HG03159 (cell line): ENCODE results near the gene ITGAD.
"Not testable (repeated sequence)": the region's sequence is repeated elsewhere in the genome, so short reads cannot be mapped to it uniquely, and the experiment has no call there.

ENCODE experiments used
- ATAC-seq: cut with Tn5 transposase; IDR thresholded peaks from one replicate; pipeline ENCODE4 v1.9.1; 2021; ENCODE audit warnings: mild to moderate bottlenecking, moderate library complexity; ENCODE audit not compliant: unreplicated experiment

The ITGAD gene

DNA sequence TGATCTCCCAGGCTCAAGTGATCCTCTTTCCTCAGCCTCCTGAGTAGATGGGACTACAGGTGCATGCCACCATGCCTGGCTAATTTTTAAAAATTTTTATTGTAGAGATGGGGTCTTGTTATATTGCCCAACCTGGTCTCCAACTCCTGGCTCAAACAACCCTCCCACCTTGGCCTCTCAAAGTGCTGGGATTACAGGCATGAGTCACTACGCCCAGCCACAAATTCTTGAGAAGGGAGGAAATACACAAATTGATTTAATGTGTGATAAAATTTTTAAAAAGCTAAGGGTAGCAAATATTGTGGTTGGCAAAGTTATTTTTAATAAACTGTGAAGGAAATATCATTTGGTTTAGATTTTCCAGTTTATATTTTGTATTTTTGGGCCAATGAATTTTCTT, 9.6 kb downstream of the ITGAD start:
- ATAC-seq: no peak

DNA sequence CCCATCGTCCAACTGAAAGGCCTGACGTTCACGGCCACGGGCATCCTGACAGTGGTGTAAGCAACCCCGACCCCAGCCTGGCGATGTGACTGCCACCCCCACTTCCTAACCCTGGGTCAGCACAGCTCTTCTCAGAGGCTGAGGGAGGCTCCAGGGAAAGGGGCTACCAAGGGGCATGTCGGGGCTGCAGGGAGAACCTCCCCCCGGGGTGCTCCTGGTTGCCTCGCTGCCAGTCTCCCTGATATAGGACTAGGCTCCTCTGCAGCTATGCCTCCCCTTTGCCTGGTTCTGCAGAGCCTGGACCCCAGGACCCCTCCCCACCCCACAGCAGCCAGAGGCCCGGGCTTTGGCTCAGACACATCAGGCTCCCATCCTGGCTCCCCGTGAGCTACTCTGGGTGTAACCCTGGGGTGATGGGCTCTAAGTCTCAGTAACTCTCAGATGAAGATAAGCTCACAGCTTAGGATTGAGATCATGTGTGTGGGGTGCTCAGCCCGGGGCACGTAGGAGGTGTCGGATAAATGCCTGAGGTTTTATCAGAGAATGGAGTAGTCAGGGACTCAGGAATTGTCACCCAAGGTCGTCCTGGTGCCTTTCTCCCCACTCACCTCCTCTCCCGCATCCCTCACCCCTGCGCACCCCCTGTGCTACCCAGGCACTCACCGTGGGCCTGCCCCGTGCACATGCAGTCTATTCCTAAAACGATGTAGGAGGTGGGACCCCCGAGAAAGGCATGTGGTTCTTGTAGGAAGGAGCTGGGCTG, 10.6 kb downstream of the ITGAD start:
- no peak for ATAC-seq

DNA sequence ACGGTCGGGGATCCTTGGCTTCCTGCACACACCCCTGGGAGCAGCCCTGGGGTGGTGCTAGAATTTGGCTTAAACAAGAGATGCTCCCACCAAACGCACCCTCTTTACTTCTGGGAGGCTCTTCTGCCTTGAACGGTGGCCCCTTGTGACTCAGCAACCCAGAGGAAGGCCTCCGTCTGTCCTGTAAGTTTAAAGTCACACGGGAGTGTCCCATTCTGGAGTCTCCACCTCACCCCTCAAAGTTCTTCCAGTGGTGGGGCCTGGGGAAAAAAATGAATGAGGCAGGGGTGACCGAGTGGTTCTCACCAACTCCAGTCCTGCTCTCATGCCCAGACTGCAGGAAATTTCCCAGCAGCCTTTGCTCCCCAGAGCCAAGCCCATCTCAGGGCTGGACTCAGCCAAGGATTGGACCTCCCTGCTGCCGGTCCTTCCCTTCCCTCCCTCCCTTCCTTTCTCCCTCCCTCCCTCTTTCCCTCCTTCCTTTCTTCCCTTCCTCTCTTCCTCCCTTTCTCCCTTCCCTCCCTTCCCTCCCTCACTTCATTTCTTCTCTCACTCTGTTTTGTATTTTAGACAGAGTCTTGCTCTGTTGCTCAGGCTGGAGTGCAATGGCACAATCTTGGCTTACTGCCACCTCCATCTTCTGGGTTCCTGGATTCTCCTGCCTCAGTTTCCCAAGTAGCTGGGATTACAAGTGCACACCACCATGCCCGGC, 11.4 kb downstream of the ITGAD start:
- ATAC-seq: no peak

DNA sequence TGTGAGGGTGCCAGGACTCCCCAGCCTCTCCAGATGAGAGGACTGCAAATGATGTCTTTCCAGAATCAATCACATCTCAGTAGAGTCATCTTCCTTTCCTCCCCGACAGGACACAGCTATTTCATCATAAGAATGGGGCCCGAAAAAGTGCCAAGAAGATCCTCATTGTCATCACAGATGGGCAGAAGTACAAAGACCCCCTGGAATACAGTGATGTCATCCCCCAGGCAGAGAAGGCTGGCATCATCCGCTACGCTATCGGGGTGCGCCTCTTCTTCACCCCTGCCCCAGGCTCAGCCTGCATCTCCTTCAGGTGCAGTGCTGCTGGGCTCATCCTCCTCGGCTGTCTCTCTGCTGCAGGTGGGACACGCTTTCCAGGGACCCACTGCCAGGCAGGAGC, 14.3 kb downstream of the ITGAD start:
- ATAC-seq: no peak

- ATAC-seq: no peak
Measured at GRCh38 chr16:31409433-31409832, 16.3 kb downstream of the ITGAD start.

- ATAC-seq: no peak
Measured at GRCh38 chr16:31410082-31410481, 16.9 kb downstream of the ITGAD start.

DNA sequence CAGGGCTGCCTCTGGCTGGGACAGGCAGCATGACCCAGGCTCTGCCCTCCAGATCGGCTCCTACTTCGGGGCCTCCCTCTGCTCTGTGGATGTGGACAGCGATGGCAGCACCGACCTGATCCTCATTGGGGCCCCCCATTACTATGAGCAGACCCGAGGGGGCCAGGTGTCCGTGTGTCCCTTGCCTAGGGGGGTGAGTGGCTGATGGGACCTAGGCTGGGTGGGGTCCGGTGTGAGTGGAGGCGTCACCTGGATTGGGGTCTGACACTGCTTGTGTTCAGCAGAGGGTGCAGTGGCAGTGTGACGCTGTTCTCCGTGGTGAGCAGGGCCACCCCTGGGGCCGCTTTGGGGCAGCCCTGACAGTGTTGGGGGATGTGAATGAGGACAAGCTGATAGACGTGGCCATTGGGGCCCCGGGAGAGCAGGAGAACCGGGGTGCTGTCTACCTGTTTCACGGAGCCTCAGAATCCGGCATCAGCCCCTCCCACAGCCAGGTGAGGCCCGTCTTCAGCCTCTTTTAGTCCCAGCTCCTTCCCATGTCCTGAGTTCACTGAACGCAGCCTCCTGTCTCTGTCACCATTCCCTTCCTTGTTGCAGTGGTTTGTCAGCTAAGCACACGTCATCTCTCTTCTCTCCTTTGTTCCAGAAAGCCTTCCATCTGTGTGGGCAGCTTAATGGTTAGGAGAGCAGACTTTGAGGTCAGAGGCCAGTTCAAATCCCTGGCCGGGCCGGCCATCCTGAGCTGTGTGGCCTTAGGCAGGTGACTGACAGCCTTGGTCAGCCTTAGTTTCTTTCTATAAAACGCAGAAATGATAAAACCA, 18.1 kb downstream of the ITGAD start:
- ATAC-seq: no peak

- ATAC-seq: no peak
Measured at GRCh38 chr16:31412750-31413149, 19.6 kb downstream of the ITGAD start.

DNA sequence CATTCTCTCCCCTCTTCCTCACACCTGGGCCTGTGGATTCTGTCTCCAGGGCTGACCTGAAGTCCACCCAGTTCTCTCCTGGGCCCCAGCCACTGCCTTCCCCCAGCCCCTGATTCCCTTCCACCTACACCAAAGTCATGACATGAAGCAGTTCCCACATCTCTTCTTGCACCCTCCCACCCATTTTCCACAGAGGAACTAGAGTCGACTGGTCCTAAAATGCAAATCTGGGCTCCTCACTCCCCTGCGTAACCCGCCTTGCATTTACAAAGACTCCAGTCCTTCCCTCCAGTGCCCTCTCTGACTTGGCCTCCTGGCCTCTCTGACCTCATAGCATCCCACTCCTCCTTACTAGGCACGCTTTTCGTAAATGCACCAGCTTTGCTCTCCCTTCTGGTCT, 20.2 kb downstream of the ITGAD start:
- ATAC-seq: no peak

DNA sequence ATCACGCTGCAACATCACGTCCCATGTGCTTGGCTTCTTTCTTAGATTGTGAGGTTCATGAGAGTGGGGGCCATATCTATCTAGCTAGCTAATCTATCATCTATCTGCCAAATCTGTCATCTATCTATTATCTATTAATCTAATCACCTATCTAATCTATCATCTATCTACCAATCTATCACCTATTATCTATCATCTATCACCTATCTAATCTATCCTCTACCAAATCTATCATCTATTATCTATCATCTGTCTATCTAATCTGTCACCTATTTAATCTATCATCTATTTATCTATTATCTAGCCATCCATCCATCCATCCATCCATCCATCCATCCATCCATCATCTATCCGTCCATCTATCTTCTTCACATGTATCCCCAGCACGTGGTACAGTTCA, 20.8 kb downstream of the ITGAD start:
- no peak for ATAC-seq

DNA sequence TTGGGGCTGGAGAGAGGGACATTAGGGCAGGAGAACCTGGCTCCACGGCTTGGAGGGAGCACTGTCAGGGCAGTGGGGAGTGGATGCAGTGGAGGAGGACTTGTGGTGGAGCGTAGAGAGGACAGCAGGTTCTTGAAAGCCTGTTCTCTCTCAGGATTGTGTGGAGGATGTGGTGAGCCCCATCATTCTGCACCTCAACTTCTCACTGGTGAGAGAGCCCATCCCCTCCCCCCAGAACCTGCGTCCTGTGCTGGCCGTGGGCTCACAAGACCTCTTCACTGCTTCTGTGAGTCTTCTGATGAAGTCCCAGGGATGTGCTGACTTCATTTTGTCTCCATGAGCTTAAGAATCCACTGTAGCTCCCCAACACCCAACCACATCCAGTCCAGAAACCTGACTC, 21.6 kb downstream of the ITGAD start:
- no peak for ATAC-seq

DNA sequence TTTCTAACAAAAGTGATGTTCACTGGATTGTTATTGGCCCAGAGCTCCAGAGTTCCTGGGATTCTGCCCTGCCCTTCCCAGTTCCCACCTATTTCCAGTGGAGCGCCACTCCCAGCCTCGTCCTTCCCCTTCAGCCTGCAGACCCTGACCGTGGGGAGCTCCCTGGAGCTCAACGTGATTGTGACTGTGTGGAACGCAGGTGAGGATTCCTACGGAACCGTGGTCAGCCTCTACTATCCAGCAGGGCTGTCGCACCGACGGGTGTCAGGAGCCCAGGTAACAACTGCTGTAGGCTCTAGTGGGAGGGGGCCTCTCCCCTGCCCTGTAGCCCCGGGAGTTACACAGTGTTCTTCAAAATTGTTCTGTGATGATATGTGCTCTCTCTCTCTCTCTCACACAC, 23.2 kb downstream of the ITGAD start:
- no peak for ATAC-seq

GRCh38 chr16:31417036-31417435, 23.9 kb downstream of the ITGAD start:
- not testable (repeated sequence) for ATAC-seq

GRCh38 chr16:31417916-31418315, 24.8 kb downstream of the ITGAD start:
- ATAC-seq: no peak

DNA sequence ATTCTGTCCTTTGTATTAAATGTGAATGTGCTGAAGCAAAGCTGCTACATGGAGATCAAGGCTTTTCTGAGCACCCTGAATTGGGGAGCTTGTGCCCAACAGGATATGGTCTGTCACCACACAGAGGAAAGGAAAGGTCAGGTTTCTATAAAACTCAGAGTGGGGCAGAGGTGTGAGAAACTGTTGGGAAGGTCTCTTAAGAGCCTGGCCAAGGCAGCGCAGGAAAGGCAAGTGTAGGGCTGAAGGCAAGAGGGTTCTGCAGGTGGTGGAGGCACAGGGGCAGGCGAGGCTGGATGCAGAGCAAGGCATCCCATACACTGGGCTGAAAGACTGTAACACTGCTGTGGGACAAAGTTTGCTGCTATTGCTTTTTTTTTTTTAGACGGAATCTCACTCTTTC, 26.9 kb downstream of the ITGAD start:
- no peak for ATAC-seq

DNA sequence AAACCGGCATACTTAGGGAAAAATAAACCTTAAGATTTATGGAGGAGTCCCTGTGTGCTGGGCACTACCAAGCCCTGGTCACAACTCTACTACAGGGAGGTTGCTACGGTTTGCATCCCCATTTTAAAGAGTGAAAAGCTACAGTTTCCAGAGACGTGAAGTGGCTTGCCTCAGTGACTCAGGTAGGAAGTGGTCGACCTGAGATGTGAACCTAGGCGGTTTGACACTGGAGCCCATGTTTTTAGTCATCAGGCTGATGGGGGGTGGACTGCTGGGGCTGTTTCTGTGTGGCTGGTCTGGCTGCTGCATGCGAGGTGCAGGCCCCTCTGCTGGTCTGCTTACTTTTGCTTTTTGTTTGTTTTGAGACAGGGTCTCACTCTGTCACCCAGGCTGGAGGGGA, 28.5 kb downstream of the ITGAD start:
- ATAC-seq: no peak

- no peak for ATAC-seq
Measured at GRCh38 chr16:31423241-31423640, 30.1 kb downstream of the ITGAD start.

DNA sequence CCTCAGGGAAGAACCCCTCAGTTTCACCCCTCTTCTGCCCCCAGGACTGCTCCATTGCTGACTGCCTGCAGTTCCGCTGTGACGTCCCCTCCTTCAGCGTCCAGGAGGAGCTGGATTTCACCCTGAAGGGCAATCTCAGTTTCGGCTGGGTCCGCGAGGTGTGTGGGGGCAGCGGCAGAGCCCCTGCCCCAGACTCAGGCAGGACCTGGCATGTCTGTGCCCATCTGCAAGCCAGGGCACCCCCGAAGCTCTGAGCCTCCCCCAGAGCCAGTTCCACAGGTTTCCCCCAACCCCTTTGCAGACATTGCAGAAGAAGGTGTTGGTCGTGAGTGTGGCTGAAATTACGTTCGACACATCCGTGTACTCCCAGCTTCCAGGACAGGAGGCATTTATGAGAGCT, 30.7 kb downstream of the ITGAD start:
- no peak for ATAC-seq

- ATAC-seq: no peak
Measured at GRCh38 chr16:31427441-31428278, 34.5 kb downstream of the ITGAD start.

DNA sequence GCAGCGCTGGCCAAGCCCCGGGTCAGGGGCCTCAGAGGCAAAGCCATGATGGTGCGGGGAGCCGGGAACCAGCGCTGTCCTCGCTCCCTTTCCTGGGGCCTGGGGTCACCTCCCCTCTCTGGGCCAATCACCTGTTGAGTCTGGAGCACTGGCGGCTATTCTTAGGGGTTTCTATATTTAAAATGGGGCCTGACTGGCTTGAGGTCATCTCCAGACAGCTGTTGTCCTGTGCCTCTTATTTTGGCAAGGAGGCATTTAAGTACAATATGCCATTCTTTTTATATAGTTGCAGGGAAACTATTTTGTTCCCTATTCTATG, 35.1 kb downstream of the ITGAD start, which contains the start of gene COX6A2:
TSS of gene COX6A2 (minus strand) at position 82 of the 319 bp plus-strand sequence. CDS start at position 47, 35 bp downstream.
- ATAC-seq: no peak
